ENCODE data around the gene ABHD11.

Gene ABHD11

GRCh38 chr7:73708961-73709549 is 29.5 kb downstream of the ABHD11 start:
- H3K4me3 ChIP-seq, result no peak overlapping the region
- H3K27ac ChIP-seq, result no peak overlapping the region
- no peak for DNase-seq (ENCODE audit: low spot score)
- no peak for TF ChIP-seq CTCF (IDR thresholded peaks at IDR 0.05)

GRCh38 chr7:73707045-73707631 is 31.5 kb downstream of the ABHD11 start:
- TF ChIP-seq CTCF (IDR thresholded peaks at IDR 0.05), result no peak
- H3K4me3 ChIP-seq, result no peak overlapping the region
- no peak for DNase-seq (ENCODE audit: low spot score)
- no peak overlapping the region for H3K27ac ChIP-seq

GRCh38 chr7:73706126-73707044 is 32.2 kb downstream of the ABHD11 start:
- no peak for DNase-seq (ENCODE audit: low spot score)
- Histone ChIP-seq H3K4me3 (no peak overlapping the region), H3K27ac (peak overlapping the region; percentile 20 to 47)
- no peak for TF ChIP-seq CTCF (IDR thresholded peaks at IDR 0.05)

GRCh38 chr7:73705551-73705920 is 33.1 kb downstream of the ABHD11 start:
- TF ChIP-seq CTCF (IDR thresholded peaks at IDR 0.05), result no peak
- no peak for DNase-seq (ENCODE audit: low spot score)
- Histone ChIP-seq H3K27ac (peak overlapping the region; percentile 20 to 47), H3K4me3 (no peak overlapping the region)

GRCh38 chr7:73704640-73705550 is 33.7 kb downstream of the ABHD11 start:
- no peak for DNase-seq (ENCODE audit: low spot score)
- H3K27ac ChIP-seq, result peak overlapping the region in 1 of 2 donors; percentile 47
- no peak overlapping the region for H3K4me3 ChIP-seq
- no peak for TF ChIP-seq CTCF (IDR thresholded peaks at IDR 0.05)

- DNase-seq (ENCODE audit: low spot score), result no peak
- no peak for TF ChIP-seq CTCF (IDR thresholded peaks at IDR 0.05)
- peak overlapping the region; percentile 46 for H3K4me3 ChIP-seq
- H3K27ac ChIP-seq, result peak overlapping the region in 1 of 2 donors; percentile 47
Measured at GRCh38 chr7:73703757-73704639, 34.6 kb downstream of the ABHD11 start.
